GM12864 (cell line): Measurements from ENCODE around the gene CTSZ.

ENCODE experiments used
- DNase-seq: peaks from one replicate; pipeline ENCODE4 v3.0.0-alpha.2; 2011; ENCODE audit warnings: low read depth
- H3K4me3 ChIP-seq: 2 replicates; pipeline ENCODE4 v1.5.1; 2011; ENCODE audit warnings: mild to moderate bottlenecking, low read depth, low read length, control low read depth
- TF ChIP-seq, protein P1 (sequence below): IDR thresholded peaks from 2 replicates; pipeline ENCODE4 v1.5.1; 2011; ENCODE audit warnings: low read depth, mild to moderate bottlenecking, moderate library complexity, low read length, control low read depth, inconsistent platforms; ENCODE audit errors: missing control alignments

The CTSZ gene

DNA sequence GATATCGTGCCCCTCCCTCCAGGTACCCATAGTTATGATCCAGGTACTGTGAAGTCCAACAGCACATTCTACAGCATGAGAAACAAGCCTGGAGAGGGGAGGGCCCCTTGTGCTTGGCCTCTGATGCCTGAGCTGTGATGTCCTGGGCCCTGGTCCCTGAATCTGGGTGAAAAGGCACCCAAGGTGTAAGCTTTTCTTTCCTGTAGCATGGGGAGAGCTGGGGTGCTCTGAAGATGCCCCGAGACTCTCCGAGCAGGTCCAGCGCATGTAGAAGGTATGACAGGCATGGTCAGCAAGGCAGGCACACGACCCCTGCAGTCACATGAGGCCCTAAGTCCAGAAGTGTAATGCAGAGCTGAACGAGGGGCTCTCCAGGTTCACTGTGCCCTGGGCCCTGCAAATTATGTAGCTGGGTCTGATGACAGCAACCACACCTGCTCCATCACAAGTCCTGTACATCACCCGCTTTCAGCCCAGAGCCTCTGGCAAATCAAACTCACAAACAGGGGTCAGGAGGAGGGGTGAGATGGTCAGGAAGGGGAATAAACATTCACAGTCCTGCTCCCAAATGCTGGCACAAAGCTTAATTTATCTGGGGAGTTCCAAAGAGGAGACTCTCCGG, 1.8 kb upstream of the CTSZ start:
- no peak overlapping the region for H3K4me3 ChIP-seq
- TF ChIP-seq, protein P1, sequence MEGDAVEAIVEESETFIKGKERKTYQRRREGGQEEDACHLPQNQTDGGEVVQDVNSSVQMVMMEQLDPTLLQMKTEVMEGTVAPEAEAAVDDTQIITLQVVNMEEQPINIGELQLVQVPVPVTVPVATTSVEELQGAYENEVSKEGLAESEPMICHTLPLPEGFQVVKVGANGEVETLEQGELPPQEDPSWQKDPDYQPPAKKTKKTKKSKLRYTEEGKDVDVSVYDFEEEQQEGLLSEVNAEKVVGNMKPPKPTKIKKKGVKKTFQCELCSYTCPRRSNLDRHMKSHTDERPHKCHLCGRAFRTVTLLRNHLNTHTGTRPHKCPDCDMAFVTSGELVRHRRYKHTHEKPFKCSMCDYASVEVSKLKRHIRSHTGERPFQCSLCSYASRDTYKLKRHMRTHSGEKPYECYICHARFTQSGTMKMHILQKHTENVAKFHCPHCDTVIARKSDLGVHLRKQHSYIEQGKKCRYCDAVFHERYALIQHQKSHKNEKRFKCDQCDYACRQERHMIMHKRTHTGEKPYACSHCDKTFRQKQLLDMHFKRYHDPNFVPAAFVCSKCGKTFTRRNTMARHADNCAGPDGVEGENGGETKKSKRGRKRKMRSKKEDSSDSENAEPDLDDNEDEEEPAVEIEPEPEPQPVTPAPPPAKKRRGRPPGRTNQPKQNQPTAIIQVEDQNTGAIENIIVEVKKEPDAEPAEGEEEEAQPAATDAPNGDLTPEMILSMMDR = no peak
- no peak for DNase-seq

- H3K4me3 ChIP-seq = peak overlapping the region; percentile 76
- peak; percentile 90 for DNase-seq
- TF ChIP-seq, protein P1 = no peak
Observed at GRCh38 chr20:59007665-59008511, 834 bp upstream of the CTSZ start.

GRCh38 chr20:59006167-59006863, 739 bp downstream of the CTSZ start:
- H3K4me3 ChIP-seq = peak overlapping the region; percentile 76
- no peak for DNase-seq
- TF ChIP-seq, protein P1 = no peak

GRCh38 chr20:59005523-59006166, 1.4 kb downstream of the CTSZ start:
- TF ChIP-seq, protein P1 = no peak
- no peak for DNase-seq
- H3K4me3 ChIP-seq = peak overlapping the region; percentile 76

- H3K4me3 ChIP-seq = peak overlapping the region; percentile 76
- peak; percentile 88 for DNase-seq
- TF ChIP-seq, protein P1 = no peak
Observed at GRCh38 chr20:59004763-59005522, 2.1 kb downstream of the CTSZ start.

GRCh38 chr20:59004493-59004762, 2.6 kb downstream of the CTSZ start:
- DNase-seq = no peak
- H3K4me3 ChIP-seq = peak overlapping the region; percentile 76
- TF ChIP-seq, protein P1 = no peak
